Measurements from ENCODE around the gene TMEM135.

TMEM135 gene

GRCh38 chr11:87198266-87198881, 160.6 kb downstream of the TMEM135 start:
- DNase-seq: no peak

GRCh38 chr11:87201376-87201775, 163.6 kb downstream of the TMEM135 start:
- DNase-seq: no peak

- peak in 1 of 4 experiments; percentile 2 for DNase-seq
Measured at GRCh38 chr11:87203907-87204602, 166.3 kb downstream of the TMEM135 start.

- DNase-seq: no peak
Measured at GRCh38 chr11:87212891-87213290, 175.2 kb downstream of the TMEM135 start.

- DNase-seq: no peak
Measured at GRCh38 chr11:87213444-87213843, 175.7 kb downstream of the TMEM135 start.

GRCh38 chr11:87215236-87215635, 177.5 kb downstream of the TMEM135 start:
- no peak for DNase-seq

GRCh38 chr11:87219266-87219665, 181.5 kb downstream of the TMEM135 start:
- no peak for DNase-seq

- no peak for DNase-seq
Measured at GRCh38 chr11:87223816-87224215, 186.1 kb downstream of the TMEM135 start.

- DNase-seq: no peak
Measured at GRCh38 chr11:87224486-87224885, 186.8 kb downstream of the TMEM135 start.

GRCh38 chr11:87228820-87229219, 191.1 kb downstream of the TMEM135 start:
- DNase-seq: no peak

- peak in 3 of 4 experiments; percentile 7 to 22 (median 21) for DNase-seq
Measured at GRCh38 chr11:87230995-87231394, 193.3 kb downstream of the TMEM135 start.

GRCh38 chr11:87232320-87232719, 194.6 kb downstream of the TMEM135 start:
- DNase-seq: no peak

GRCh38 chr11:87235366-87235765, 197.6 kb downstream of the TMEM135 start:
- no peak for DNase-seq

- DNase-seq: no peak
Measured at GRCh38 chr11:87236368-87236767, 198.6 kb downstream of the TMEM135 start.

- DNase-seq: no peak
Measured at GRCh38 chr11:87239001-87239400, 201.3 kb downstream of the TMEM135 start.

GRCh38 chr11:87239531-87239930, 201.8 kb downstream of the TMEM135 start:
- DNase-seq: peak in 2 of 4 experiments; percentile 3 to 6

- no peak for DNase-seq
Measured at GRCh38 chr11:87251560-87251959, 213.8 kb downstream of the TMEM135 start.

GRCh38 chr11:87252869-87253268, 215.1 kb downstream of the TMEM135 start:
- DNase-seq: peak in 1 of 4 experiments; percentile 5

GRCh38 chr11:87254562-87254961, 216.8 kb downstream of the TMEM135 start:
- DNase-seq: no peak

GRCh38 chr11:87255589-87255988, 217.9 kb downstream of the TMEM135 start:
- DNase-seq: no peak

- no peak for DNase-seq
Measured at GRCh38 chr11:87256694-87257340, 219.1 kb downstream of the TMEM135 start.

- DNase-seq: no peak
Measured at GRCh38 chr11:87258171-87258833, 220.6 kb downstream of the TMEM135 start.

GRCh38 chr11:87259736-87260135, 222.0 kb downstream of the TMEM135 start:
- no peak for DNase-seq
